OCI-LY3 (cell line): ENCODE measurements around the gene CT45A7.
"Not testable (repeated sequence)": the region's sequence is repeated elsewhere in the genome, so short reads cannot be mapped to it uniquely, and the experiment has no call there.

ENCODE experiments used
- EZH2phosphoT487 ChIP-seq: fragments of 200-600 bp; shearing (Covaris generic); IDR thresholded peaks from 2 replicates; pipeline ENCODE4 v1.6.1; 2018; ENCODE audit warnings: antibody characterized with exemption, mixed run types, low read depth
- TF ChIP-seq, protein P1 (sequence below): fragments of 200-600, 300-600 bp; sonication (generic); IDR thresholded peaks from 2 replicates; pipeline ENCODE4 v1.5.1; 2014; ENCODE audit warnings: antibody characterized with exemption, low read length, low read depth

DNA sequence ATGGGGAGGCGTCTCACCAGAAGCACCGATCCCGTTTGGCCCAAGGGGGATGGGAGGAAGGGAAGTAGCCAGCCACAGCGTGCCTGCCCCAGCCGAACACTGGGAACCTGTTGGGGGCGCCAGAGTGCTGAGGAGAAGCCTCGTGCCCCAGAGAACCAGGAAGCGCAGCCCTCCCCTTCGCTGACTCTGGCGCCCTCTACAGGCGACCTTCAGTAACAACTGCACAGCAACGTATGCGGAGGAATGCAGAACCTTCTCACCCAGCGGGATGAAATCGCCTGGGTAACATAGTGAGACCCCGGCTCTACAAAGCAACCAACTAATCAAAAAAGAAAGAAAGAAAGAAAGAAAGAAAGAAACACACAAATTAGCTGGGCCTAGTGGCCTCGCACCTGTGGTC is 34.6 kb upstream of the CT45A7 start, which contains the start of gene CT45A9:
- TF ChIP-seq, protein P1, sequence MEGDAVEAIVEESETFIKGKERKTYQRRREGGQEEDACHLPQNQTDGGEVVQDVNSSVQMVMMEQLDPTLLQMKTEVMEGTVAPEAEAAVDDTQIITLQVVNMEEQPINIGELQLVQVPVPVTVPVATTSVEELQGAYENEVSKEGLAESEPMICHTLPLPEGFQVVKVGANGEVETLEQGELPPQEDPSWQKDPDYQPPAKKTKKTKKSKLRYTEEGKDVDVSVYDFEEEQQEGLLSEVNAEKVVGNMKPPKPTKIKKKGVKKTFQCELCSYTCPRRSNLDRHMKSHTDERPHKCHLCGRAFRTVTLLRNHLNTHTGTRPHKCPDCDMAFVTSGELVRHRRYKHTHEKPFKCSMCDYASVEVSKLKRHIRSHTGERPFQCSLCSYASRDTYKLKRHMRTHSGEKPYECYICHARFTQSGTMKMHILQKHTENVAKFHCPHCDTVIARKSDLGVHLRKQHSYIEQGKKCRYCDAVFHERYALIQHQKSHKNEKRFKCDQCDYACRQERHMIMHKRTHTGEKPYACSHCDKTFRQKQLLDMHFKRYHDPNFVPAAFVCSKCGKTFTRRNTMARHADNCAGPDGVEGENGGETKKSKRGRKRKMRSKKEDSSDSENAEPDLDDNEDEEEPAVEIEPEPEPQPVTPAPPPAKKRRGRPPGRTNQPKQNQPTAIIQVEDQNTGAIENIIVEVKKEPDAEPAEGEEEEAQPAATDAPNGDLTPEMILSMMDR, result not testable (repeated sequence)
- not testable (repeated sequence) for TF ChIP-seq EZH2phosphoT487
